Heart right ventricle (tissue), 16 donors: ENCODE data around the gene OR52H1. TPM values are rescaled to one million over a fixed set of nuclear protein-coding genes. Genes with fewer than 3 reads are reported as not detected.

Experiments
- ATAC-seq, 8 donors: fragments of 200-7000 bp; cut with Tn5 transposase; one replicate each; pipeline ENCODE4 v1.9.1; 2020; ENCODE audit warnings: mild to moderate bottlenecking in 8 of 8, moderate library complexity in 8 of 8, moderate number of reproducible peaks in 1 of 8
- DNase-seq, 2 donors: peaks; one replicate each; pipeline ENCODE4 v3.0.0-alpha.2; 2020
- H3K27ac ChIP-seq, 10 donors: fragments of 200-600 bp; sonication (generic) in 2 of 10; one replicate each; pipeline versions ENCODE4 v1.5.0 to v1.8.0; 2020 to 2022; ENCODE audit warnings: mild to moderate bottlenecking in 3 of 10
- H3K27me3 ChIP-seq, 7 donors: fragments of 200-600 bp; one replicate each; pipeline ENCODE4 v1.8.0; 2021 to 2022; ENCODE audit warnings: mild to moderate bottlenecking in 2 of 7
- H3K36me3 ChIP-seq, 9 donors: fragments of 200-600 bp; sonication (generic) in 1 of 9; one replicate each; pipeline versions ENCODE4 v1.5.0 to v1.8.0; 2020 to 2022; ENCODE audit warnings: mild to moderate bottlenecking in 2 of 9
- H3K4me1 ChIP-seq, 9 donors: fragments of 200-600 bp; sonication (generic) in 1 of 9; one replicate each; pipeline versions ENCODE4 v1.5.0 to v1.8.0; 2020 to 2022; ENCODE audit warnings: mild to moderate bottlenecking in 4 of 9
- H3K4me3 ChIP-seq, 10 donors: fragments of 200-600 bp; sonication (generic) in 2 of 10; one replicate each; pipeline versions ENCODE4 v1.5.0 to v1.8.0; 2020 to 2022; ENCODE audit warnings: mild to moderate bottlenecking in 7 of 10, moderate library complexity in 2 of 10
- H3K9me3 ChIP-seq, 11 donors: fragments of 200-600 bp in 10 of 11; sonication (generic) in 2 of 11; one replicate each; pipeline versions ENCODE4 v1.5.0 to v1.8.0; 2013 to 2022; ENCODE audit warnings: mild to moderate bottlenecking in 2 of 11, control low read depth in 1 of 11, moderate library complexity in 1 of 11
- WGBS, 2 donors: extraction: QIAGEN DNeasy Blood & Tissue Kit; methylation state at CpG; one replicate each; pipeline ENCODE4 v1.1.7; 2013; ENCODE audit warnings: inconsistent platforms in 1 of 2; 5-methylcytosine and 5-hydroxymethylcytosine counted together
- intact Hi-C, 10 donors: fragments of 100-400 bp; cut with DNase I; formaldehyde crosslinking; loops; one replicate each; pipeline versions ENCODE4 v1.11.1 to v1.14.2; 2022
- polyA plus RNA-seq, 2 donors: library from polyadenylated mRNA; stranded (reverse); fragments of 200-250 nt; gene quantifications; one replicate each; pipeline ENCODE4 v1.2.3, GENCODE V29; 2013
- total RNA-seq, 10 donors: library from RNA; stranded (reverse); fragmentation: NEBNext Ultra II Directional in 3 of 10; extraction: Animal tissue kit (Norgen Biotek cat#: 25700) in 3 of 10; gene quantifications; one replicate each; pipeline versions ENCODE4 v1.2.1 to v1.2.4, GENCODE V29; 2021 to 2023
- TF ChIP-seq, protein P1 (sequence below), 9 donors: fragments of 200-600 bp; sonication (generic) in 2 of 9; IDR thresholded peaks; one replicate each; pipeline versions ENCODE4 v1.5.0 to v1.8.0; 2021 to 2022; ENCODE audit warnings: antibody characterized with exemption in 9 of 9, mild to moderate bottlenecking in 5 of 9, moderate library complexity in 1 of 9
- donor health status: Arrhythmogenic right ventricular cardiomyopathy.
- donor health status: ischemic (EF 13 %, LVEDD 7.1; RV severe dilation, severe dysfunction).
- donor health status: healthy with polysubstance abuse.
- donor health status: DM: no; HTN: yes; CAD: no.
- donor health status: DM: no; HTN: no; CAD: no.
- donor health status: ischemic (EF 25% LVEDD 6.9; RV normal size, moderate dysfunction).
- donor health status: ischemic (EF 25% LVEDD 5.7; RV mildly dilated, moderate dysfunction).
- donor health status: healthy.
- donor health status: DM: yes; HTN: yes; CAD: no.
- donor health status: Ischemic cardiomyopathy.
- donor health status: ischemic (EF 35%, LVEDD 5.7; RV mildly dilated, moderate dysfunction).
- donor health status: nonischemic (EF 11% LVEDD 7.7; RV severe dilation, severe dysfunction).
- donor health status: DM: yes; HTN: yes; CAD: no.
- donor health status: PGD.
- donor health status: ischemic (EF 29% LVEDD 5.4; RV normal size, mild dysfunction).
- donor health status: nonischemic (EF 23%, LVEDD 6.1; RV moderate dilation, normal function).

Gene OR52H1
- total and polyA plus RNA-seq, 12 donors: not detected

DNA sequence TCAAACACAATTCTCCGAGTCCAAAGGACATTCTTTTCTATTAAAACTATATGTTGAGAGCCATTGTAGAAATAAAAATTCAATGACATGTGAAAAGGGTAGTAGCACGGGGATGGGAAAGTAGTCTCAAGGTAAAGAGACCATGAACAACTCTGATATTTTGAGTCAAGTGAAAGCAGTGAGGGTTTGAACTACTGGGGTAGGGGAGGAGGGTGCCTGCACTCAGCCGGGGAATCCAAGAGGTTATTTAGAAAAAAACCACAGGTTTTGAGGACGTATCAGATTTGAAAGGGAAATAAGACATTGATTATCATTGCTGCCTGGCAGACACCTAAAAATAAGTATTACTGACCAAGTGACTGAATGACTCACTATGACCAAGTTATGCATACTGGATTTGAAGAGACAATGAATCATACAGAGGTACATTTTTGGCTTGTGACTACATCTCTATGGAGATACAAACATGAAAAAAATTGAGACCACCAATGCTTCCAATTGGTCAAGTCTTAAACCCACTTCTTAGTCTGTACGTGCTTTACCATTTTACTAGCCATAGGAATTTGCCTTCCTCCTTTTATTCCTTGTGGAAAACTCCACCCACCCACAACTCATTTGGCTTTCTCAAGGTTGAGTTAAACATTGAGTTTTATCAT is 2.2 kb upstream of the OR52H1 start:
- Histone ChIP-seq H3K27ac (no peak overlapping the region), H3K27me3 (no peaks in the 10 kb centered on the region), H3K9me3 (no peaks in the 10 kb centered on the region), H3K4me1 (no peaks in the 10 kb centered on the region), H3K4me3 (no peak overlapping the region), H3K36me3 (no peaks in the 10 kb centered on the region)
- ATAC-seq (no peak), DNase-seq (no peak)
- 67 to 71% methylated on average over 5 of the region's 5 CpGs for WGBS, 2 donors
- intact Hi-C loops: loop anchor here in 2 of 10 donors (5.0 to 10.0 kb wide), 2 partner anchors 73 to 76 kb away; no protein-coding TSS in a partner anchor
- TF ChIP-seq, protein P1, sequence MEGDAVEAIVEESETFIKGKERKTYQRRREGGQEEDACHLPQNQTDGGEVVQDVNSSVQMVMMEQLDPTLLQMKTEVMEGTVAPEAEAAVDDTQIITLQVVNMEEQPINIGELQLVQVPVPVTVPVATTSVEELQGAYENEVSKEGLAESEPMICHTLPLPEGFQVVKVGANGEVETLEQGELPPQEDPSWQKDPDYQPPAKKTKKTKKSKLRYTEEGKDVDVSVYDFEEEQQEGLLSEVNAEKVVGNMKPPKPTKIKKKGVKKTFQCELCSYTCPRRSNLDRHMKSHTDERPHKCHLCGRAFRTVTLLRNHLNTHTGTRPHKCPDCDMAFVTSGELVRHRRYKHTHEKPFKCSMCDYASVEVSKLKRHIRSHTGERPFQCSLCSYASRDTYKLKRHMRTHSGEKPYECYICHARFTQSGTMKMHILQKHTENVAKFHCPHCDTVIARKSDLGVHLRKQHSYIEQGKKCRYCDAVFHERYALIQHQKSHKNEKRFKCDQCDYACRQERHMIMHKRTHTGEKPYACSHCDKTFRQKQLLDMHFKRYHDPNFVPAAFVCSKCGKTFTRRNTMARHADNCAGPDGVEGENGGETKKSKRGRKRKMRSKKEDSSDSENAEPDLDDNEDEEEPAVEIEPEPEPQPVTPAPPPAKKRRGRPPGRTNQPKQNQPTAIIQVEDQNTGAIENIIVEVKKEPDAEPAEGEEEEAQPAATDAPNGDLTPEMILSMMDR (IDR thresholded peaks at IDR 0.05): no peak

DNA sequence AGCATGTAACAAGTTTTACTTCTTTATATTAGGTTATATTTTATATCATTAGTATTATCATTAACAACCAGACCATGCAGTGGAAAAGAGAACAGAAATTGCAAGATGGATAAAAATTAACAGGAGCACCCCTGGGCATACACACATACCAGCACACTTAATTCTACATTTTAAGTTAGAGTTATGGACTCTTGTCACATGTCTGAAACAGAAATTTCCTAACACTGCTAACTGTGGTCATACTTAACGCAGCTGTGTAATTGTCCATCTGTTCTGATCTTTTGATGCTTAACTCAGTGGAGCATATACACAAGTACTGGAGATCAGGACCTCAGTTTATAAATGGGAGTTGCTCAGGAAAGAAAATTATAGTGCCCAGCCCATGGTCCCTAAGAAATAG is 358 bp downstream of the OR52H1 start:
- Histone ChIP-seq H3K4me3 (no peak overlapping the region), H3K27ac (no peak overlapping the region), H3K27me3 (no peaks in the 10 kb centered on the region), H3K4me1 (no peaks in the 10 kb centered on the region), H3K36me3 (no peaks in the 10 kb centered on the region), H3K9me3 (no peaks in the 10 kb centered on the region)
- WGBS, 2 donors: 99 to 100% methylated on average over 1 of the region's 1 CpG
- TF ChIP-seq, protein P1 (IDR thresholded peaks at IDR 0.05): no peak
- intact Hi-C loops: no loop called here
- DNase-seq (no peak), ATAC-seq (no peak)

DNA sequence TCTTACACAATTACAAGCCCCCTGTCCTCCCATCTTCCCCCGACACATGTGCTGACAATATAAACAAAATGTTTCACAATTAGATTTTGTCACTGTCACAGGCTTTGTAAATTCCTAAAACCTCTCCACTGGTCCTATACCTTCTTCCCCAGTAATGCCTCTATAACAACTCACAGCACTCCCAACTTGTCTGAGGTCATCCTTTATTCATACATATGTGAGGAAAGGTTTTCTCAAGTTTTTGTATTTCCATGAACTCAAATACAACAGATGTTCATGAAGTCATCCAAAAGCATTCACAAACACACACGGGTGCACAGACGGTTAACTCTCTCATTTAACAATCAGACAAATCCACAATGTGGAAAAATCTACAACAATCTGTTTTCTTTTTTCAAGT is 1.9 kb downstream of the OR52H1 start:
- intact Hi-C loops: no loop called here
- TF ChIP-seq, protein P1 (IDR thresholded peaks at IDR 0.05): no peak
- no peaks in the 10 kb centered on the region for H3K9me3 ChIP-seq
- ATAC-seq (no peak), DNase-seq (no peak)
- no peak overlapping the region for H3K4me3 ChIP-seq
- no peaks in the 10 kb centered on the region for H3K27me3 ChIP-seq
- no peak overlapping the region for H3K27ac ChIP-seq
- no peaks in the 10 kb centered on the region for H3K36me3 ChIP-seq
- no peaks in the 10 kb centered on the region for H3K4me1 ChIP-seq
- 79 to 86% methylated on average over 3 of the region's 3 CpGs for WGBS, 2 donors

DNA sequence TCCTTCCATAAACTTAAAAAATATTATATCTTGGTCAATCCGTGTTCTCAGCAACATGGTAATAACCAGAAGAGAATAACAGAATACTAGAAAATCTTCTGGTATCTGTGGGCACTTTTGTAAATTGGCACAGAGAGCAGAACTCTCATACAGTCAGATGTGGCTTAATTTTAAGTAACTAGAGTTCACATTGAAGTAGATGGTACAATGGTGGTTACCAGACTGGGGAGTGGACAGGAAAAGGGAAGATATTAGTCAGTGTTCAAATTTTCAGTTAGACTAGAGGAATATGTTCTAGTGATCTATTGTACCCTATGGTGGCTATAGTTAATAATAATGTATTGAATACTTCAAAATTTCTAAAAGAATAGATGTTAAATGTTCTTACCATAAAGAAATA is 6.9 kb downstream of the OR52H1 start:
- no peak for DNase-seq
- peaks cover 0 to 9% (median 0%) of the 10 kb centered on the region in 11 donors for H3K9me3 ChIP-seq

More for the DNA sequence above, 6.9 kb downstream of the OR52H1 start:
- 31 to 47% methylated on average over 1 of the region's 1 CpG for WGBS, 2 donors
- H3K27ac ChIP-seq: no peak overlapping the region
- TF ChIP-seq, protein P1 (IDR thresholded peaks at IDR 0.05): no peak
- no peaks in the 10 kb centered on the region for H3K4me1 ChIP-seq
- intact Hi-C loops: no loop called here
- no peaks in the 10 kb centered on the region for H3K27me3 ChIP-seq
- H3K36me3 ChIP-seq: no peaks in the 10 kb centered on the region
- no peak for ATAC-seq
- no peak overlapping the region for H3K4me3 ChIP-seq
